ENCODE measurements around the gene ABHD8.
A peak's percentile ranks its signal among the peaks of the same experiment; 100 is the strongest.

ABHD8 gene

DNA sequence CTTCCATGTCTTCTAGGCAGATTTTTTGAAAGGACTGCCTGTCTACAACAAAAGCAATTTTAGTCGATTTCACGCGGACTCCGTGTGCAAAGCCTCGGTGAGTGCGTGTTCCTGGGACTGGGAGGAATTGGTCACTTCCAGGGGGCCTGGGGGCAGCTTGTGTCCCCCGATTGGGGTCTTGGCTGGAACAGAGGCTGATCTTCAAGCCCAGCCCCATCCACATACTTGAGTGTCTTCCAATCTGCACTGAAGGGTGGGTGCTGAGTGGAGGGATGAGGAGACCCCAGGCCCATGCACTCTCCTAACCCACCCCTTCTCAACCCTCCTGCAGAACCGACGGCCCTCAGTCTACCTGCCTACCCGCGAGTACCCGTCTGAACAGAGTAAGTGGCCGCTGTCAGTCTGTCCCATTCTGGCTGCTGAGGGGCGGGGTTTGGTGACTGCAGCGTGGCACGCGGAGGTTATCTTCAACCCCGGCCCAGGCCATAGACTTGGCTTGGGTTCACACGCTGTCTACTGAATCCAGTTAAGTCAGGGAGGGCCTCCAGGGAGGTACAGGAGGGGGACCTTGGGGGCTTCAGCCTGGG lies 10.9 kb upstream of the ABHD8 start:
- Histone ChIP-seq H3K27me3 (ENCODE audit: insufficient read depth, low read length) (no peaks in the 10 kb centered on the region), H3K9me3 (ENCODE audit: insufficient read depth, low read depth, low read length) (no peaks in the 10 kb centered on the region), H3K9ac (ENCODE audit: low read depth, low read length) (no peak overlapping the region), H3K4me3 (ENCODE audit: low read length) (no peak overlapping the region), H3K27ac (ENCODE audit: low read depth, low read length) (no peak overlapping the region), H3K4me1 (ENCODE audit: insufficient read depth, low read length) (peaks cover 11% of the 10 kb centered on the region; the same call in 1 of the 2 replicates), H3K36me3 (ENCODE audit: insufficient read depth, low read length) (peaks cover 45% of the 10 kb centered on the region)
- WGBS: 97% methylated on average over 19 of the region's 19 CpGs

DNA sequence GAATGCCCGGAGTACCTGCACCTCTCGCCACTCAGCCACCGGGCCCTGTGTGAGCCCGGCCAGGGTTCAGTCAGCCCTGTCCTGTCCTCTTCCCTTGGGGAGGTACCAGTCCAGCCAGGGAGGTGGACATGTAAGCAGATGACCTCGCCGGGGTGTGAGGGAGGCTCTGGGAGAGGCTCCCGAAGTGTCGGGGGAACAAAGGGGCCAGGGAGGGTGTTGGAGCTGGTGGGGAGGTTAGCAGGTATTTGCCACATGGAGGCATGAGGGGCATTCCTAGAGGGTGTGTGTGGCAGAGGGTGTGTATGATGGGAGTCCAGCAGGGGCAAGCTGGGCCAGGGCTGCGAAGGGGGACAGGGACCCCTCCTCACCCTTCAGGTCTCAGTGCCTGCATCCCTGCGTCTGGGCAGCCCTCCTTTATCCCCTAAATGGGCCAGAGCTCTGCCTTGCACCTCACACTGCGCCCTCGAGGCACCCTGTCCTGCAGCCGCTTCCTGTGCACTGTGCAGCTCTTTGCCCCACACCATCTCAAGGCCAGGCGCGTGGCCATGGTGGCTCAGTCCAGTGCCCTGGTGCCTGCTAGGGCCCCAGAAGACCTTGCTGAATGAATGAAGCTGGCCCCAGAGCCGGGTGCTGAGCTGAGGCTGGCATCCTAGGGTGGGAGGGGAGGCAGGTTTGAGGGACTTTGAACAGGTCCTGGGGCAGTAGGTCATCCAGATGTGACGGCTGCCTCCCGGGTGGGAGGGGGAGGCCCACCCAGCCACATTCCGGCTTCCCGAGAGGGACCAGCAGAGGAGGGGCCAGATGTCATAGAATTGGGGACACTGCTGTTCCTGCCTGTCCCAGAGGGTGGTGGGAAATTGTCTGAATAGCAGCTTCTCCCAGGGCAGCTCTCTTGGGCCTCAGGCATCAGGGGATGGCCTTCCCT lies 9.2 kb upstream of the ABHD8 start:
- H3K36me3 ChIP-seq (ENCODE audit: insufficient read depth, low read length): peaks cover 41% of the 10 kb centered on the region
- WGBS: 91% methylated on average over 20 of the region's 20 CpGs
- H3K27me3 ChIP-seq (ENCODE audit: insufficient read depth, low read length): no peaks in the 10 kb centered on the region
- H3K27ac ChIP-seq (ENCODE audit: low read depth, low read length): peak overlapping the region; percentile 41; the same call in 1 of the 2 replicates
- peak overlapping the region; percentile 24; the same call in 1 of the 2 replicates for H3K9ac ChIP-seq (ENCODE audit: low read depth, low read length)
- no peaks in the 10 kb centered on the region for H3K9me3 ChIP-seq (ENCODE audit: insufficient read depth, low read depth, low read length)
- peaks cover 11% of the 10 kb centered on the region; the same call in 1 of the 2 replicates for H3K4me1 ChIP-seq (ENCODE audit: insufficient read depth, low read length)
- no peak overlapping the region for H3K4me3 ChIP-seq (ENCODE audit: low read length)

DNA sequence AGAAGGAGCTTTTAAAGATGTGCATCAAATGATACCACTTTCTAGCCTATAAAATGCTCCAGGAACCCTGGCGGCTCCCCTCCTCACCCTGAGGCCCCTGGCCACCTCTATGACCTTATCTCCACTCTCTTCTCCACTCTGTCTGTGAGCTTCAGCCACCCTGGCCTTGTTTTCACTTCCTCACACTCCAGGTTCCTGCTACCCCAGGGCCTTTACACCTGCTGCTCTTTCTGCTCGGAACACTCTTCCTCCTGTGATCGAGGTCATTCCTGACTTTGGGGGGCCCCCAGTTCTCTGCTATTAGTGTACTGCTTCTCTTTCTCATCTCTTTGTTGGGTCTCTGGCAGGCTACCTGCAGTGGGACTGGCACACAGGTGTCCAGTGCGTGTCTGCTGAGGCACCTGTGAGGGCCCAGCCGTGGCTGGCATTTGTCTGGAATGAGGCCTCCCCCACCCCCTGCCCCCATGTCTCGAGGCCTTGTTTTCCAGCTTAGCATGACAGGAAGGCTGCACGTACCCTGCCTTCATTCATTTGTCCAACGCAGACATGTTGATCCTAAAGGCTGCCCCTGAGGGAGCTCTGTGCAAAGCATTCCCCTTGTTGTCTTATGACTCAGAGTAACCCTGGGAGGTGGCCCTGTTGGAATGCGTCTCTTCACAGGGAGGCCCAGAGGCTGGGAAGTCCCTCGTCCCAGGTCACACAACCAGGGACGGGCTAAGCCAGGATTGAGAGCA lies 8.4 kb upstream of the ABHD8 start:
- Histone ChIP-seq H3K4me3 (ENCODE audit: low read length) (no peak overlapping the region), H3K36me3 (ENCODE audit: insufficient read depth, low read length) (peaks cover 38% of the 10 kb centered on the region), H3K9ac (ENCODE audit: low read depth, low read length) (no peak overlapping the region), H3K27ac (ENCODE audit: low read depth, low read length) (peak overlapping the region; percentile 41; the same call in 1 of the 2 replicates), H3K27me3 (ENCODE audit: insufficient read depth, low read length) (no peaks in the 10 kb centered on the region), H3K9me3 (ENCODE audit: insufficient read depth, low read depth, low read length) (no peaks in the 10 kb centered on the region), H3K4me1 (ENCODE audit: insufficient read depth, low read length) (peaks cover 11% of the 10 kb centered on the region; the same call in 1 of the 2 replicates)
- 82% methylated on average over 11 of the region's 11 CpGs for WGBS

DNA sequence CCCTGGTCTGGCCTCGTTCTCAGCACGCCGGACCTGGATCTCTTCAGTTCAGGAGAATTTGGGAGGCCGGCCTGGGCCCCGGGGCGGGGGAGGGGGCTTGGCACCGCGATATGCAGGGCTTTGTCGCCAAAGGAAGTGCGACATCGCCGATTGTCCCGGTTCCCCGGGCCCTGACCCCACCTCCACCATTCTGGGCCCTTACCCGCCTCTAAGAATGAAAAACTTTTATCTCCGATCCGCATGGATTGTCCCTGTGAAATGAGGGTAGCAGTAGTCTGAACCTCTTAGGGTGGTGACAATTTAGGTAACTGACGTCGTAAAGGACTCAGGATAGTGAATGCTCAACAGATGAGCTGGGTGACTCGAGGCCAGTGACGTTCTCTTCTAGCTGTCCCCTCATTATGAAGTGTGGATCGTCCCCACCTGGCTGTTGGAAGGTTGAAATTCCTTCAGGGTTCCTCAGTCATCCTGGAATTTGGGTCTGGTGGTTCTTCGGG lies 6.8 kb upstream of the ABHD8 start:
- 9% methylated on average over 23 of the region's 23 CpGs for whole genome bisulfite sequencing
- peak overlapping the region; percentile 65 for H3K9ac ChIP-seq (ENCODE audit: low read depth, low read length)
- no peaks in the 10 kb centered on the region for H3K27me3 ChIP-seq (ENCODE audit: insufficient read depth, low read length)
- H3K27ac ChIP-seq (ENCODE audit: low read depth, low read length): peak overlapping the region; percentile 69
- peaks cover 25% of the 10 kb centered on the region for H3K36me3 ChIP-seq (ENCODE audit: insufficient read depth, low read length)
- H3K4me1 ChIP-seq (ENCODE audit: insufficient read depth, low read length): peaks cover 14% of the 10 kb centered on the region
- peak overlapping the region; percentile 86 for H3K4me3 ChIP-seq (ENCODE audit: low read length)
- H3K9me3 ChIP-seq (ENCODE audit: insufficient read depth, low read depth, low read length): no peaks in the 10 kb centered on the region

DNA sequence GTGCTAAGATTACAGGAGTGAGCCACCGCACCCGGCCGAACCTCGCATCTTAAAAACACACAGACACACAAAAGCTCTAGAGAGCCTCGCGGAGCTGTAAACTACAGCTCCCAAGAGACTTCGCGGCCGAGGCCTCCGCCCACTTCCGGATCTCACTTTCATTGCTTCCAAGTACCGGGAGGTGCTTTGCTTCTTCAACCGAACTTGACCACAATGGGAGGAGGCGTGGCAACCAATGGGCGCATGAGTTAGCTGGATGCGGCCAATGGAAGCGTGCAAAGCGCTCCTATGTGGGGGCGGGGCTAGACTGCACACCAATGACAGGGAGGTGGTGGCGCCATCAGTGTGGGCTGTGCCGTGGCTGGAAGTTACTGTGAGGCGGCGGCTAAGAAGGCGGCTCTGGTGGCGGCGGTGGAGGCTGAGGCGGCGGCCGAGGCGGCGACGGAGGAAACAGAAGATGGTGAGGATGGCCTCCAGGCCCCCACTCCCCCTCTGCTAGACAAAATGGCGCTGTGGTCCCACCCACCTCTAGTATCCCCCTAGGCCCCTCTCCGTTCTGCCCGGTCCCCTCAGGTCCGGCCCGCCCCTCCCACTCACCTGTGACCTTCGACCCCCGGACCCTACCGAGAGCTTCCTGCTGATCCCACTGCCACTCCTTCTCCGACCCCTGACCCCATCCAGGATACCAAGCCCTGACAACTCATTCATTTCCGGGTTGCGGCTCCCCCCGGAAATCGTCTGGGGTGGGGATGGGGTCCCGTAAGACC lies 6.2 kb upstream of the ABHD8 start, which contains the start of gene DDA1:
Gene DDA1 (plus strand): TSS at position 366 of the 767 bp plus-strand sequence. CDS start 92 bp downstream, at position 458.
- Histone ChIP-seq H3K4me1 (ENCODE audit: insufficient read depth, low read length) (peaks cover 20% of the 10 kb centered on the region), H3K27ac (ENCODE audit: low read depth, low read length) (peak within 1 kb of the TSS; percentile 69), H3K9ac (ENCODE audit: low read depth, low read length) (peak within 1 kb of the TSS; percentile 65), H3K36me3 (ENCODE audit: insufficient read depth, low read length) (peaks cover 19% of the 10 kb centered on the region), H3K4me3 (ENCODE audit: low read length) (peak within 1 kb of the TSS; percentile 86), H3K27me3 (ENCODE audit: insufficient read depth, low read length) (no peaks in the 10 kb centered on the region), H3K9me3 (ENCODE audit: insufficient read depth, low read depth, low read length) (no peaks in the 10 kb centered on the region)
- whole genome bisulfite sequencing: 1% methylated on average over 46 of the region's 46 CpGs

DNA sequence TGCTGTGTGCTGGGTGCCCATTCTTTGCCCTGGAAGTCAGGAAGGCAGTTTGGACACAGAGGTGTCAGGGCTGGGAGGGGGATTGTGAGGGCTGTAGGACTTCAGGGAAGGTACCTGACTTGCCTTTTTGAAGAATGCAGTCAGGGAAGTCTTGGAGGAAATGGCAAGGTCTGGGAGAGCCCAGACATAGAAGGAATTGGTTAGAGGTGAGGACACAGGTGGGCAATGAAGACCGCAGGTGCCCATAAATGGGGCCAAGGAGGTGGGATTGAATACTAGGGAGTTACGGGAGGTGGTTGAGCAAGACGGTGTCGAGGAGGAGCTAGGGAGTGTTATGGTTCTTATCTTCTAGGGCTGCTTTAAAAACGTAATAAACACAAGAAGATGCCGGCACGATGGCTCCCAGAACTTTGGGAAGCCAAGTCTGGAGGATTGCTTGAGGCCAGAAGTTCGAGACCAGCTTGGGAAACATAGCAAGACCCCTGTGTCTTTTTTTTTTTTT lies 4.7 kb upstream of the ABHD8 start:
- Histone ChIP-seq H3K36me3 (ENCODE audit: insufficient read depth, low read length) (0 out of 2 replicates have a peak, but pooled peaks cover 8% of the 10 kb centered on the region), H3K9me3 (ENCODE audit: insufficient read depth, low read depth, low read length) (no peaks in the 10 kb centered on the region), H3K9ac (ENCODE audit: low read depth, low read length) (no peak overlapping the region), H3K27me3 (ENCODE audit: insufficient read depth, low read length) (no peaks in the 10 kb centered on the region), H3K4me1 (ENCODE audit: insufficient read depth, low read length) (peaks cover 20% of the 10 kb centered on the region), H3K4me3 (ENCODE audit: low read length) (no peak overlapping the region), H3K27ac (ENCODE audit: low read depth, low read length) (no peak overlapping the region; the same call in 1 of the 2 replicates)
- 92% methylated on average over 8 of the region's 8 CpGs for WGBS

DNA sequence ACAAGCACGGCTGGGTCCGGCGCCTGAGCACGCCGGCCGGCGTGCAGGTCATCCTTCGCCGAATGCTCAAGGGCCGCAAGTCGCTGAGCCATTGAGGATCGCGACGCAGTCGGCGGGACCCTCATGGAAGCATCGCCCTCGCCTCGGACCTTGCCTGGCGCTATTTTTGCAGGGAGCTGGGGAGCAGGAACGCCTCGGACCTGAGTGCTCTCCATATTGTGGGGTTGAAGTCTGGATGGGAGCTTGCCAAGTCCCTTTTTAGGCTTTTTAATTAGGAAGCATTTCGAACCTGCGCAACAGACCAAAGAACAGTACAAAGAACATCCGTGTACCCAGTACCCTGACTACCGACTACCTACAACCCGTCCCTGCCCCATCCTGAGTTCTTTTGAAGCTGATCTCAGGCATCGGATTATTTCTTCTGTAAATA lies 3.1 kb upstream of the ABHD8 start:
- Histone ChIP-seq H3K36me3 (ENCODE audit: insufficient read depth, low read length) (0 out of 2 replicates have a peak, but pooled peaks cover 3% of the 10 kb centered on the region), H3K4me3 (ENCODE audit: low read length) (peak overlapping the region; percentile 73), H3K9me3 (ENCODE audit: insufficient read depth, low read depth, low read length) (no peaks in the 10 kb centered on the region), H3K4me1 (ENCODE audit: insufficient read depth, low read length) (peaks cover 26% of the 10 kb centered on the region), H3K27ac (ENCODE audit: low read depth, low read length) (peak overlapping the region; percentile 79), H3K27me3 (ENCODE audit: insufficient read depth, low read length) (no peaks in the 10 kb centered on the region), H3K9ac (ENCODE audit: low read depth, low read length) (peak overlapping the region; percentile 82)
- WGBS: 7% methylated on average over 28 of the region's 28 CpGs

DNA sequence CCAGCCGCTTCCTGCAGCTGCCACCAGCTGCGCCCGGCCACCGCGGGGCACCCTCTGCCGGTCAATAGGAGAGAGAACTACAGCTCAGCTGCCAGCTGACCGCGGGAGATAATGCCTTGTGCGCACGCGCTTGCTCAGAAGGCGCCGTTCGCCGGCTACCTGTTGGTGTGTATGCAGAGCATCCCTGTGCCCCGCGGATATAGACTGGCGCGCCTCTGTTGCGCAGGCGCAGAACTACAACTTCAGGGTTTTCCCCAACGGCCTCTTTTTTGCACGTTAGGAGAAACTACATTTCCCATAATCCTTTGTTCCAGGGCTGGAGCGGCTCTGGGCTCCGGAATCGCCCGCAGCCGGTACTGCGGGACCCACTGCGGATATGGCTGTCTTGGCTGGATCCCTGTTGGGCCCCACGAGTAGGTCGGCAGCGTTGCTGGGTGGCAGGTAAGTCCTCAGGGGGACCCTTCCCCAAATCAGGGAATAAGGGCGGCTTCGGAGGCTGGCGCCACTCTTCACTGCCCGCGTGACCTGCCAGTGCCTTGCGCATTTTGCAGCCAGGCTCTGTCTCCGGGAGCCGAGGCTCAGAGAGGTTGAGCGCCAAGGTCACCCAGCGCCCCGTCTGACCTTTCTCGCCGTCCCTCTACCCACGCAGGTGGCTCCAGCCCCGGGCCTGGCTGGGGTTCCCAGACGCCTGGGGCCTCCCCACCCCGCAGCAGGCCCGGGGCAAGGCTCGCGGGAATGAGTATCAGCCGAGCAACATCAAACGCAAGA lies 2.5 kb upstream of the ABHD8 start, which contains the start of gene MRPL34:
Gene MRPL34 (plus strand): TSS at position 356 of the 768 bp plus-strand sequence. CDS start 21 bp downstream, at position 377.
- H3K27ac ChIP-seq (ENCODE audit: low read depth, low read length): peak within 1 kb of the TSS; percentile 79
- peaks cover 25% of the 10 kb centered on the region for H3K4me1 ChIP-seq (ENCODE audit: insufficient read depth, low read length)
- WGBS: under 1% methylated on average over 55 of the region's 55 CpGs
- H3K27me3 ChIP-seq (ENCODE audit: insufficient read depth, low read length): no peaks in the 10 kb centered on the region
- peak within 1 kb of the TSS; percentile 82 for H3K9ac ChIP-seq (ENCODE audit: low read depth, low read length)
- 0 out of 2 replicates have a peak, but pooled peaks cover 4% of the 10 kb centered on the region for H3K36me3 ChIP-seq (ENCODE audit: insufficient read depth, low read length)
- peak within 1 kb of the TSS; percentile 73 for H3K4me3 ChIP-seq (ENCODE audit: low read length)
- H3K9me3 ChIP-seq (ENCODE audit: insufficient read depth, low read depth, low read length): no peaks in the 10 kb centered on the region

DNA sequence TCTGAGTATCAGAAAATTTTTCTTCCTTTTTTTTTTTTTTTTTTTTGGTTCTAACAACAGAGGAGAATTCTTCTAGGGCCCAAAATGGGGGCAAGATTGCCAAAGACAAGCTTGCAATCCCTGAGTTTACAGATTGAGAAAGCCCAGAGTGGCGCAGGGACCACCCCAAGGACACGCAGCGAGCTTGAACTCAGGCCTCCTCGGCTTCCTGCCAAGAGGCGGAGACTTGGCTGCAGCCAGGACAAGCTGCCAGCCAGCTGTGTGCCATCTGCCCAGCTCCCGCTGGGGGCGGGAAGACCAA lies 1.9 kb upstream of the ABHD8 start:
- no peak overlapping the region for H3K9ac ChIP-seq (ENCODE audit: low read depth, low read length)

More for the DNA sequence above, 1.9 kb upstream of the ABHD8 start:
- peak overlapping the region; percentile 38; the same call in 1 of the 2 replicates for H3K27ac ChIP-seq (ENCODE audit: low read depth, low read length)
- no peaks in the 10 kb centered on the region for H3K27me3 ChIP-seq (ENCODE audit: insufficient read depth, low read length)
- H3K4me1 ChIP-seq (ENCODE audit: insufficient read depth, low read length): peaks cover 19% of the 10 kb centered on the region
- WGBS: 11% methylated on average over 7 of the region's 7 CpGs
- peak overlapping the region; percentile 73 for H3K4me3 ChIP-seq (ENCODE audit: low read length)
- H3K9me3 ChIP-seq (ENCODE audit: insufficient read depth, low read depth, low read length): no peaks in the 10 kb centered on the region
- H3K36me3 ChIP-seq (ENCODE audit: insufficient read depth, low read length): 0 out of 2 replicates have a peak, but pooled peaks cover 6% of the 10 kb centered on the region

All from HUES64 (cell line).